ENCODE data around the gene ELP2. TPM values are rescaled to one million over a fixed set of nuclear protein-coding genes. Genes with fewer than 3 reads are reported as not detected.
"Not testable (repeated sequence)": the region's sequence is repeated elsewhere in the genome, so short reads cannot be mapped to it uniquely, and the experiment has no call there.

ELP2 gene
- total RNA-seq, 1 donor from 2014 or later = 9.7 TPM

DNA sequence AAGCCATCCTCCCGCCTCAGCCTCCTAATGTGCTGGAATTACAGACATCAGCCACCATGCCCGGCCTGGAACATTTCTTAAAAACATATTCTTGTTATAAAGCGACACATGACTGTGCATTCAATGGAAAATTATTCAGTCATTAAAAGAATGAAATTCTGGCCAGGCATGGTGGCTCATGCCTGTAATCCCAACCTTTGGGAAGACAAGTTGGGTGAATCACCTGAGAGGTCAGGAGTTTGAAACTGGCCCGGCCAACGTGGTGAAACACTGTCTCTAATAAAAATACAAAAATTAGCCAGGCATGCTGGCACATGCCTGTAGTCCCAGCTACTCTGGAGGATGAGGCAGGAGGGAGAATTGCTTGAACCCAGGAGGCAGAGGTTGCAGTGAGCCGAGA is 40.7 kb upstream of the ELP2 start:
- no peaks in the 10 kb centered on the region for H3K9me3 ChIP-seq
- no peak for TF ChIP-seq CTCF (IDR thresholded peaks at IDR 0.05)
- H3K4me3 ChIP-seq = no peak overlapping the region
- intact Hi-C loops (cut with DNase I) = no loop called here
- no peak for DNase-seq (ENCODE audit: low spot score in 2 of 2)
- no peaks in the 10 kb centered on the region for H3K36me3 ChIP-seq
- no peaks in the 10 kb centered on the region for H3K27me3 ChIP-seq
- H3K4me1 ChIP-seq = no peaks in the 10 kb centered on the region
- H3K27ac ChIP-seq = no peak overlapping the region

GRCh38 chr18:36092116-36092515 is 37.6 kb upstream of the ELP2 start:
- DNase-seq (ENCODE audit: low spot score in 2 of 2); H3K27me3 ChIP-seq; H3K9me3 ChIP-seq; H3K36me3 ChIP-seq; H3K4me1 ChIP-seq; H3K27ac ChIP-seq; intact Hi-C loops (cut with DNase I); H3K4me3 ChIP-seq: not testable (repeated sequence)

- DNase-seq (ENCODE audit: low spot score in 2 of 2) = no peak
- TF ChIP-seq CTCF (IDR thresholded peaks at IDR 0.05) = no peak
- Histone ChIP-seq H3K27ac (no peak overlapping the region), H3K4me1 (no peaks in the 10 kb centered on the region), H3K36me3 (no peaks in the 10 kb centered on the region), H3K4me3 (no peak overlapping the region), H3K9me3 (no peaks in the 10 kb centered on the region), H3K27me3 (no peaks in the 10 kb centered on the region)
- intact Hi-C loops (cut with DNase I) = no loop called here
Observed at GRCh38 chr18:36094431-36094830, 35.3 kb upstream of the ELP2 start.

GRCh38 chr18:36095936-36096519 is 33.7 kb upstream of the ELP2 start:
- no peaks in the 10 kb centered on the region for H3K9me3 ChIP-seq

DNA sequence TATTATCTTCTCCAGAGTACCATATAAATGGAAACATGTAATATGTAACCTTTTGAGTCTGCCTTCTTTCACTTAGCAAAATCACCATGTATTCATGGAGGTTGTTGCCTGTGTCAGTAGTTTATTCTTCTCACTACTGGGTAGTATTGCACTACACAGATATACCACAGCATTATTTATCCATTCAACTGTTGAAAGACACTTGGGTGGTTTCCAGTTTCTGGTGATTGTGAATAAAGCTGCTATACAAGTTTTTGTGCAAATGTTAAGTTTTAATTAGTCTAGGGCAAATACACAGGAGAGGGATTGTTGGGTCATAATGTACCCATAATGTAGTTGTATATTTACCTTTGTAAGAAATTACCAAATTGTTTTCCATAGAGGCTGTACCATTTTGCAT is 32.7 kb upstream of the ELP2 start:
- no peak overlapping the region for H3K27ac ChIP-seq
- intact Hi-C loops (cut with DNase I) = loop anchor here (1.0 kb wide), 1 partner anchor 187 kb away; no protein-coding TSS in a partner anchor

More at GRCh38 chr18:36095936-36096519, 33.7 kb upstream of the ELP2 start:
- TF ChIP-seq CTCF (IDR thresholded peaks at IDR 0.05) = peak in 2 of 3 experiments; percentile 33 to 54
- no peak overlapping the region for H3K4me3 ChIP-seq
- H3K36me3 ChIP-seq = no peaks in the 10 kb centered on the region
- H3K27me3 ChIP-seq = no peaks in the 10 kb centered on the region
- intact Hi-C loops (cut with DNase I) = loop anchor here (1.0 kb wide), 1 partner anchor 188 kb away; no protein-coding TSS in a partner anchor
- no peak overlapping the region for H3K27ac ChIP-seq
- no peak for DNase-seq (ENCODE audit: low spot score in 2 of 2)
- H3K4me1 ChIP-seq = no peaks in the 10 kb centered on the region

DNA sequence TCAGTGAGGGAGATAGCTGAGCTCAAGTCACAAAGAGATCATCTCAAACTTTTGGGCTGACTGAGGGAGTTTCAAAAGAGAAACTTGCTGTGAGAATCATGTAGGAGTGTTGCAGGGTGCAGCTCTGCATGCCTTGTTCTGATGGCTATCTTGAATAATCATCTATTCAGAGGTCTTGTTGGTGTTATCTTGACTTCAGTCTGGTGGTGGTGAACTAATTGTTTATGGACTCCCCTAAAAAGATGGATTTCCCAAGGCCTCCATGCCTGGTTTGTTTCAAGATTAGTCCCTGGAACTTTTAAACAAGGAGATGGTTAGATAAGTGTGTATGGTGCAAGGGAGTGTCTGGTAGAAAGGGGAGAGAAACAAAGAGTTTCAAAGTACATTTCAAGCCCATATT is 30.4 kb upstream of the ELP2 start:
- Histone ChIP-seq H3K9me3 (peaks cover 0 to 10% of the 10 kb centered on the region in 2 donors), H3K27ac (no peak overlapping the region), H3K36me3 (no peaks in the 10 kb centered on the region), H3K4me1 (no peaks in the 10 kb centered on the region), H3K27me3 (no peaks in the 10 kb centered on the region), H3K4me3 (no peak overlapping the region)
- no peak for TF ChIP-seq CTCF (IDR thresholded peaks at IDR 0.05)
- no peak for DNase-seq (ENCODE audit: low spot score in 2 of 2)
- intact Hi-C loops (cut with DNase I) = no loop called here

More for the DNA sequence above, 32.7 kb upstream of the ELP2 start:
- no peaks in the 10 kb centered on the region for H3K4me1 ChIP-seq
- no peaks in the 10 kb centered on the region for H3K27me3 ChIP-seq
- no peak for DNase-seq (ENCODE audit: low spot score in 2 of 2)
- TF ChIP-seq CTCF (IDR thresholded peaks at IDR 0.05) = no peak
- H3K4me3 ChIP-seq = no peak overlapping the region
- H3K36me3 ChIP-seq = no peaks in the 10 kb centered on the region
- H3K9me3 ChIP-seq = peaks cover 0 to under 1% of the 10 kb centered on the region in 2 donors
